ENCODE measurements around the gene RNF19B.

The RNF19B gene

DNA sequence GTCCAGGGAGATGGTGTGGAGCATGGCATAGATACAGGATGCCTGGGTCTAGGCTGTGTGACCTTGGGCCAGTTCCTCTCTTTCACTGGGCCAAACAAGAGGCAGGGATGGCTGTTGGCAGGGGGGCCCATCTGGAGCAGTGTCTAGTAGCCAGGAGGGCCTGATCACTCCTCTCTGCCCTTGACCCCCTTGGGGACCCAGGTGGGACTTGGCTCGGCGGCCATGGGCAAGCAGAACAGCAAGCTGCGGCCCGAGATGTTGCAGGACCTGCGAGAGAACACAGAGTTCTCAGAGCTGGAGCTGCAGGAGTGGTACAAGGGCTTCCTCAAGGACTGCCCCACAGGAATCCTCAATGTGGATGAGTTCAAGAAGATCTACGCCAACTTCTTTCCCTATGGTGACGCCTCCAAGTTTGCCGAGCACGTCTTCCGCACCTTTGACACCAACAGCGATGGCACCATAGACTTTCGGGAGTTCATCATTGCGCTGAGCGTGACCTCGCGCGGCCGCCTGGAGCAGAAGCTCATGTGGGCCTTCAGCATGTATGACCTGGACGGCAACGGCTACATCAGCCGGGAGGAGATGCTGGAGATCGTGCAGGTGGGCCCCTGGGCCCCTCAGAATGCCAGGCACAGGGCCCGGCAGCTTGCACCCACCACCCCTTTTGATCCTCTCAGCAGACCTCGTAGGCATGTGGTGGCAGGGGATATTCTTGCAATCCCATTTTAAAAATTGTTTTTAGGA, 75.8 kb downstream of the RNF19B start:
- DNase-seq (ENCODE audit: low spot score), result no peak

DNA sequence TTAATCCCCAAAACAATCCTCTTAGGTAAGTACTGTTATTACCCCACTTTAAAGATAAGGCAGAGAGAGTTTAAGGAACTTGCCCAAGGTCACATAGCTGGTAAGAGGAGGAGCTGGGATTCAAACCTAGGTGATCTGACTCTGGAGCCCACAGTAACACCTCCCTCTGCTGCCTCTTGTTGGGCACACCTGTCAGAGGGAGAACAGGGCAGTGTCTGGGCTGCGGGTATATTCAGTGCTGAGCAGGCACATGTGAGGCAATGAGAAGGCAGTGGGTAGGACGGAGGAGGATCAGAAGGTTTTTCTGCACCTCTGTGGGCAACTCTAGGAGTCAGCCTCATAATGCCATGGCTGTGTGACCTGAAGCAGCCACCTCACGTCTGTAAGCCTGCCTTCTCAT, 76.5 kb downstream of the RNF19B start:
- no peak for DNase-seq (ENCODE audit: low spot score)

DNA sequence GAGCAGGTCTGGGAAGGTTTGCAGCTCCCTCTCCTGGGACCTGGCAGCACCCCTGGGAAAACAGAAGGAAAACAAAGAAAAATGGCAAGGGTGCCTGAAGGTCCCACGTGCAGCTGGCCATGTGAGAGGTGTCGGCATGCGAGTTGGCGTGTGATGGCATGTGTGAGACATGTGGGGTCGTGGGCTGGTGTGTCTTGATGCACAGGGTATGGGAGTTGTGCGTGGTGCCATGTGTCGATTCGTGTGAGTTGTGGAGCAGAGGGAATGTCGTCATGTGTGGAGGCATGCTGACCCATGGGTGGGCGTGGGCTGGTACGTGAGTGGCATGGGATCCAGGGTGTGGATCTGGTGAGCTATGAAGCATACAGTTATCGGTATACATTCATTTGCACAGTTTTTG, 77.0 kb downstream of the RNF19B start:
- no peak for DNase-seq (ENCODE audit: low spot score)

DNA sequence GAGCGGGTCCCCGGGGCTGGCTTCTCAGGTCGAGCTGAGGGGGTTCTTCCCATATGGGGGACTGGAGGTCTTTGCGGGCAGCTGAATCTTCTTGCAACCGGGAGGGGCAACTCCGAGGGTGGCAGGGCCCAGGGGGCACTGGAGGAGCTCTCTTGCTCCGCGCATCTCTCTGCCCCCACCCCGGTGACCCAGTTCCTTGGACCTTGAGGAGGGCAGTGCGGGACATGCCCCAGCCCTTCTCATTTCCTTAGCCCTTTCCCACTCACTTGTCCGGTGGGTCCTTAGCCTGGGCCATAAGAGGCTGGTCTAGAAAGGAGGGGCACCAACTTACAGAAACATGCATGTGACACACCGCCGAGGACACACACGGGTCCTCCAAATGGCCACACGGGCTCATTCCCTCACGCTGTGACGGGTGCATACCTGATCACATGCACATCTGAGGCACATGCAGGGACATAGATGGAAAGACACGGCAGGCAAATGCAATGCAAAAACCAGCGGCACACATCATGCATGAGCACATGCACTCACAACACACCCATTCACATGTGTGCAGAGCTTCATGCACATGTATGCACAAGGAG, 77.7 kb downstream of the RNF19B start:
- DNase-seq (ENCODE audit: low spot score), result no peak
